ENCODE results near the gene USF2.

Gene USF2

GRCh38 chr19:35246466-35247092 is 22.2 kb upstream of the USF2 start:
- no peak for DNase-seq

- DNase-seq: no peak
Observed at GRCh38 chr19:35247526-35248309, 21.0 kb upstream of the USF2 start.

GRCh38 chr19:35248310-35249145 is 20.2 kb upstream of the USF2 start, which contains the start of gene LSR:
LSR (plus strand) TSS chr19:35249002; CDS start chr19:35249023, 21 bp downstream.
- DNase-seq: no peak

- no peak for DNase-seq
Observed at GRCh38 chr19:35249146-35249847, 19.5 kb upstream of the USF2 start.

- no peak for DNase-seq
Observed at GRCh38 chr19:35249848-35250711, 18.7 kb upstream of the USF2 start.

- DNase-seq: no peak
Observed at GRCh38 chr19:35251456-35251855, 17.3 kb upstream of the USF2 start.

GRCh38 chr19:35253316-35254286 is 15.2 kb upstream of the USF2 start:
- no peak for DNase-seq

GRCh38 chr19:35254341-35255297 is 14.1 kb upstream of the USF2 start:
- DNase-seq: no peak

- no peak for DNase-seq
Observed at GRCh38 chr19:35256566-35256965, 12.2 kb upstream of the USF2 start.

GRCh38 chr19:35257113-35257461 is 11.7 kb upstream of the USF2 start:
- DNase-seq: no peak

GRCh38 chr19:35260694-35261304 is 8.0 kb upstream of the USF2 start:
- no peak for DNase-seq

- no peak for DNase-seq
Observed at GRCh38 chr19:35261356-35262100, 7.2 kb upstream of the USF2 start.

- no peak for DNase-seq
Observed at GRCh38 chr19:35262101-35262761, 6.5 kb upstream of the USF2 start.

- no peak for DNase-seq
Observed at GRCh38 chr19:35264268-35265125, 4.3 kb upstream of the USF2 start.

GRCh38 chr19:35265126-35265899 is 3.4 kb upstream of the USF2 start:
- no peak for DNase-seq
